Left ventricle myocardium inferior (tissue), 1 donor: ENCODE data around the gene PCDHGC5. TPM values are rescaled to one million over a fixed set of nuclear protein-coding genes. Genes with fewer than 3 reads are reported as not detected.

ENCODE experiments used
- DNase-seq: peaks from one replicate; pipeline ENCODE4 v3.0.0-alpha.2; 2020
- H3K27ac ChIP-seq: fragments of 200-600 bp; replicated peaks from 2 replicates; pipeline ENCODE4 v1.8.0; 2021
- H3K27me3 ChIP-seq: fragments of 200-600 bp; 2 replicates; pipeline ENCODE4 v1.8.0; 2021; ENCODE audit warnings: low read depth
- H3K36me3 ChIP-seq: fragments of 200-600 bp; 2 replicates; pipeline ENCODE4 v1.8.0; 2021
- H3K4me1 ChIP-seq: fragments of 200-600 bp; 2 replicates; pipeline ENCODE4 v1.8.0; 2021
- H3K4me3 ChIP-seq: fragments of 200-600 bp; 2 replicates; pipeline ENCODE4 v1.8.0; 2021; ENCODE audit warnings: mild to moderate bottlenecking, moderate library complexity
- H3K9me3 ChIP-seq: fragments of 200-600 bp; replicated peaks from 2 replicates; pipeline ENCODE4 v1.8.0; 2021
- intact Hi-C: fragments of 100-400 bp; cut with micrococcal nuclease; formaldehyde crosslinking; loops from one replicate; pipeline ENCODE4 v1.11.0; 2022
- total RNA-seq: library from RNA; stranded (reverse); fragmentation: NEBNext Ultra II Directional; extraction: Animal tissue kit (Norgen Biotek cat#: 25700); gene quantifications from one replicate; pipeline ENCODE4 v1.2.1, GENCODE V29; 2021
- TF ChIP-seq, protein P1 (sequence below): fragments of 200-600 bp; IDR thresholded peaks from 2 replicates; pipeline ENCODE4 v1.8.0; 2021; ENCODE audit warnings: antibody characterized with exemption, mild to moderate bottlenecking, borderline replicate concordance
- donor health status: DM: no; HTN: yes; CAD: no; lungs with severe emphysema.

The PCDHGC5 gene
- total RNA-seq, 1 donor from 2014 or later: 2.9 TPM

- Histone ChIP-seq H3K9me3 (no peaks in the 10 kb centered on the region), H3K36me3 (peaks cover 42% of the 10 kb centered on the region), H3K4me1 (peaks cover 56% of the 10 kb centered on the region), H3K27ac (peak overlapping the region; percentile 86), H3K27me3 (no peaks in the 10 kb centered on the region), H3K4me3 (peak overlapping the region; percentile 53)
- peak; percentile 61 for DNase-seq
- intact Hi-C loops: no loop called here
- TF ChIP-seq, protein P1, sequence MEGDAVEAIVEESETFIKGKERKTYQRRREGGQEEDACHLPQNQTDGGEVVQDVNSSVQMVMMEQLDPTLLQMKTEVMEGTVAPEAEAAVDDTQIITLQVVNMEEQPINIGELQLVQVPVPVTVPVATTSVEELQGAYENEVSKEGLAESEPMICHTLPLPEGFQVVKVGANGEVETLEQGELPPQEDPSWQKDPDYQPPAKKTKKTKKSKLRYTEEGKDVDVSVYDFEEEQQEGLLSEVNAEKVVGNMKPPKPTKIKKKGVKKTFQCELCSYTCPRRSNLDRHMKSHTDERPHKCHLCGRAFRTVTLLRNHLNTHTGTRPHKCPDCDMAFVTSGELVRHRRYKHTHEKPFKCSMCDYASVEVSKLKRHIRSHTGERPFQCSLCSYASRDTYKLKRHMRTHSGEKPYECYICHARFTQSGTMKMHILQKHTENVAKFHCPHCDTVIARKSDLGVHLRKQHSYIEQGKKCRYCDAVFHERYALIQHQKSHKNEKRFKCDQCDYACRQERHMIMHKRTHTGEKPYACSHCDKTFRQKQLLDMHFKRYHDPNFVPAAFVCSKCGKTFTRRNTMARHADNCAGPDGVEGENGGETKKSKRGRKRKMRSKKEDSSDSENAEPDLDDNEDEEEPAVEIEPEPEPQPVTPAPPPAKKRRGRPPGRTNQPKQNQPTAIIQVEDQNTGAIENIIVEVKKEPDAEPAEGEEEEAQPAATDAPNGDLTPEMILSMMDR: no peak
These were observed 18.7 kb downstream of the PCDHGC5 start for GRCh38 chr5:141507387-141508091.

DNA sequence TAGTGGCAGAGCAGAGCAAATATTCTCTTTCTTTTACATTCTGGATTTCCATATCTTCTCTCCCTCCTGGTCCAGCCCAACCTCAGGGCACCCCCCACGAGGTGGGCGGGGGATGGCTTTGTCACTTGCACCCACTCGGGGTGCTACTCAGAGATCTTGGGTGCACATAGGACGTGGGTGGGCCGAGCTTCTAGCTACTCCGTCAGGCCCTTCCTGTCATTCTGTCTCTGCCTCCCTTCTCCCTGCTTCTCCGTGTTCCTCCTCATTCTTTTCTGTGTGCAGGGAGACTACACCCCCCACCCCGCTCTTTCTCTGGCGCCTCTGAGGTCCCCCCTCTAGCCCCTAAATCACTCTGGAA lies 19.5 kb downstream of the PCDHGC5 start:
- H3K27ac ChIP-seq: peak overlapping the region; percentile 86
- no peaks in the 10 kb centered on the region for H3K9me3 ChIP-seq
- DNase-seq: no peak
- TF ChIP-seq, protein P1: no peak
- H3K4me3 ChIP-seq: peak overlapping the region; percentile 53
- H3K4me1 ChIP-seq: peaks cover 65% of the 10 kb centered on the region
- intact Hi-C loops: no loop called here
- H3K27me3 ChIP-seq: no peaks in the 10 kb centered on the region
- peaks cover 34% of the 10 kb centered on the region for H3K36me3 ChIP-seq

- Histone ChIP-seq H3K36me3 (peaks cover 34% of the 10 kb centered on the region), H3K27ac (peak overlapping the region; percentile 86), H3K27me3 (no peaks in the 10 kb centered on the region), H3K4me1 (peaks cover 71% of the 10 kb centered on the region), H3K4me3 (peak overlapping the region; percentile 53), H3K9me3 (no peaks in the 10 kb centered on the region)
- DNase-seq: peak; percentile 63
- intact Hi-C loops: no loop called here
- TF ChIP-seq, protein P1: no peak
These were observed 20.1 kb downstream of the PCDHGC5 start for GRCh38 chr5:141508798-141509611.

GRCh38 chr5:141510160-141510559 lies 21.3 kb downstream of the PCDHGC5 start:
- Histone ChIP-seq H3K4me3 (no peak overlapping the region), H3K4me1 (peaks cover 82% of the 10 kb centered on the region), H3K9me3 (no peaks in the 10 kb centered on the region), H3K27me3 (no peaks in the 10 kb centered on the region), H3K36me3 (peaks cover 34% of the 10 kb centered on the region), H3K27ac (peak overlapping the region; percentile 86)
- TF ChIP-seq, protein P1: no peak
- DNase-seq: no peak
- intact Hi-C loops: no loop called here

GRCh38 chr5:141510850-141511601 lies 22.1 kb downstream of the PCDHGC5 start:
- TF ChIP-seq, protein P1: no peak
- H3K4me1 ChIP-seq: peaks cover 85% of the 10 kb centered on the region
- no peak overlapping the region for H3K4me3 ChIP-seq
- intact Hi-C loops: no loop called here
- no peaks in the 10 kb centered on the region for H3K27me3 ChIP-seq
- H3K36me3 ChIP-seq: peaks cover 27% of the 10 kb centered on the region
- H3K9me3 ChIP-seq: no peaks in the 10 kb centered on the region
- H3K27ac ChIP-seq: peak overlapping the region; percentile 86
- DNase-seq: no peak
